Stimulated activated CD8-positive, alpha-beta memory T cell treated with anti-CD3 and anti-CD28 coated beads, Interleukin-15, amount 100 ng/mL, for 4 hours (primary cell): ENCODE data around the gene SYNE1.

ENCODE experiments used
- DNase-seq, 2 donors: peaks; one replicate each; pipeline ENCODE4 v3.0.0-alpha.2; 2020; ENCODE audit warnings: low read depth in 2 of 2

SYNE1 gene

GRCh38 chr6:152184573-152184916 lies 452.6 kb downstream of the SYNE1 start:
- DNase-seq, result no peak

- DNase-seq, result no peak
These were observed 456.6 kb downstream of the SYNE1 start for GRCh38 chr6:152180601-152181000.

GRCh38 chr6:152176268-152176667 lies 460.9 kb downstream of the SYNE1 start:
- no peak for DNase-seq

- DNase-seq, result no peak
These were observed 463.2 kb downstream of the SYNE1 start for GRCh38 chr6:152173957-152174356.

- DNase-seq, result no peak
These were observed 463.8 kb downstream of the SYNE1 start for GRCh38 chr6:152173321-152173720.

GRCh38 chr6:152170702-152171667 lies 466.2 kb downstream of the SYNE1 start:
- DNase-seq, result peak in 1 of 2 donors; percentile 38

GRCh38 chr6:152170313-152170701 lies 466.9 kb downstream of the SYNE1 start:
- no peak for DNase-seq

- no peak for DNase-seq
These were observed 469.2 kb downstream of the SYNE1 start for GRCh38 chr6:152167641-152168603.

- DNase-seq, result no peak
These were observed 470.3 kb downstream of the SYNE1 start for GRCh38 chr6:152166897-152167296.

- DNase-seq, result no peak
These were observed 470.7 kb downstream of the SYNE1 start for GRCh38 chr6:152166497-152166896.

GRCh38 chr6:152164957-152165356 lies 472.2 kb downstream of the SYNE1 start:
- DNase-seq, result no peak

- DNase-seq, result no peak
These were observed 475.7 kb downstream of the SYNE1 start for GRCh38 chr6:152161501-152161900.

GRCh38 chr6:152160346-152160745 lies 476.8 kb downstream of the SYNE1 start:
- no peak for DNase-seq

- no peak for DNase-seq
These were observed 481.4 kb downstream of the SYNE1 start for GRCh38 chr6:152155792-152156191.

GRCh38 chr6:152154559-152155356 lies 482.4 kb downstream of the SYNE1 start:
- no peak for DNase-seq

GRCh38 chr6:152151920-152152319 lies 485.2 kb downstream of the SYNE1 start:
- DNase-seq, result no peak

- DNase-seq, result no peak
These were observed 487.0 kb downstream of the SYNE1 start for GRCh38 chr6:152150196-152150595.

- no peak for DNase-seq
These were observed 488.8 kb downstream of the SYNE1 start for GRCh38 chr6:152148412-152148811.

GRCh38 chr6:152147269-152147668 lies 489.9 kb downstream of the SYNE1 start:
- no peak for DNase-seq

GRCh38 chr6:152146385-152146784 lies 490.8 kb downstream of the SYNE1 start:
- no peak for DNase-seq

GRCh38 chr6:152143359-152143758 lies 493.8 kb downstream of the SYNE1 start:
- DNase-seq, result no peak

GRCh38 chr6:152142105-152142504 lies 495.1 kb downstream of the SYNE1 start:
- DNase-seq, result no peak
